ENCODE data around the gene UTRN.

DNA sequence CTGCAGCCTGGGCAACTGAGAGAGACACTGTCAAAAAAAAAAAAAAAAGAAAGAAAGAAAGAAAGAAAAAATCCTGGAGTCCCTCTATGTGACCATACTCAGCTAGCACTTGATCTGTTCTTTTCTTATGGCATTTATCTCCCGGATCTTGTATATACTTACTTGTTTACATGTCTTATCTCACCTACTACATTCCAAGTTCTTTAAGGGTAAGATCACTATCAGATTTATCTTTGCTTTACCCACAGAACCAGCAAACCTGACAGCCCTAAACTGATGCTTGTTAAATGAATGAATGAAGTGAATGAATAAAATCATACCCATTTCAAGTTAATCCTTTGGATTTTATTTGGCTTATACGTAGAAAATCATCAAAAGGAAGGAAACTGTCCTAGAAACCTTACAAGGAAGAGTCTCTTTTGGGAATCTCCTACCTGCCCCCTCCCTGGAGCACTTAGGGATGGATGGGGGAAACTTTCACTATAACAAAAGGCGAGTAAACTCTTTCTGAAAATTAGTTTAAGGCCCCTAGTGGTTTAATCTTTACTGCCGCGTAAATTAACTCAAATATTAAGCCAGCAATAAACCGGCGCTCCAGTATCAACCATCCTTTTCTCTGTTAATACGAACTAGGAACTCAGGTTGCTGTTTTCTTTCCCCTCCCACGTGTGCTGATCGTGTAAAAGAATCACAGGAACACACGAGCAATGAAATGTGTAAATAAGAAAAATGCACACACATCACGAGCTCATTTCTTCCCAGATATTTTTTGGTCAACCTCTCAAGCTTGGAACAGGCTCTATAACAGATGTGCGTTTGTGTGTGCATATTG, 1.3 kb upstream of the UTRN start:
- TF ChIP-seq, protein P1, sequence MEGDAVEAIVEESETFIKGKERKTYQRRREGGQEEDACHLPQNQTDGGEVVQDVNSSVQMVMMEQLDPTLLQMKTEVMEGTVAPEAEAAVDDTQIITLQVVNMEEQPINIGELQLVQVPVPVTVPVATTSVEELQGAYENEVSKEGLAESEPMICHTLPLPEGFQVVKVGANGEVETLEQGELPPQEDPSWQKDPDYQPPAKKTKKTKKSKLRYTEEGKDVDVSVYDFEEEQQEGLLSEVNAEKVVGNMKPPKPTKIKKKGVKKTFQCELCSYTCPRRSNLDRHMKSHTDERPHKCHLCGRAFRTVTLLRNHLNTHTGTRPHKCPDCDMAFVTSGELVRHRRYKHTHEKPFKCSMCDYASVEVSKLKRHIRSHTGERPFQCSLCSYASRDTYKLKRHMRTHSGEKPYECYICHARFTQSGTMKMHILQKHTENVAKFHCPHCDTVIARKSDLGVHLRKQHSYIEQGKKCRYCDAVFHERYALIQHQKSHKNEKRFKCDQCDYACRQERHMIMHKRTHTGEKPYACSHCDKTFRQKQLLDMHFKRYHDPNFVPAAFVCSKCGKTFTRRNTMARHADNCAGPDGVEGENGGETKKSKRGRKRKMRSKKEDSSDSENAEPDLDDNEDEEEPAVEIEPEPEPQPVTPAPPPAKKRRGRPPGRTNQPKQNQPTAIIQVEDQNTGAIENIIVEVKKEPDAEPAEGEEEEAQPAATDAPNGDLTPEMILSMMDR (IDR thresholded peaks at IDR 0.05), result no peak
- TF ChIP-seq POLR2A (IDR thresholded peaks at IDR 0.05), result no peak
